Stimulated activated CD8-positive, alpha-beta memory T cell treated with anti-CD3 and anti-CD28 coated beads, Interleukin-15, amount 100 ng/mL, for 48 hours (primary cell): ENCODE results near the gene CD163L1.

Experiments used
- DNase-seq, 2 donors: peaks; one replicate each; pipeline ENCODE4 v3.0.0-alpha.2; 2020; ENCODE audit warnings: low read depth in 2 of 2

The CD163L1 gene

DNA sequence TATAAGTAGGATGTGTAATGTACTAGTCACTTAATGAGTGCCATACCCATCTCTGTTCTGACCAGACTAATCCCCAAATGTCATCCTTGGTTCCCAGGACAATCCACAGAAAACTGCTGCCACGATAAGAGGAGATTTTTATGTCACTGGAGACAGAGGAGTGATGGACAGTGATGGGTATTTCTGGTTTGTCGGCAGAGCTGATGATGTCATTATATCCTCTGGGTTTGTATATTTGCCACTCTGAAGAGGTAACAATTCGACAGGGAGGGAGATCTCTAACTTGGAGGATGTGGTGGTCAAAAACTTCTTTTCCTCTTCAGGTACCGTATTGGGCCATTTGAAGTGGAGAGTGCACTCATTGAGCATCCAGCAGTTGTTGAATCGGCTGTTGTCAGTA lies 119.8 kb downstream of the CD163L1 start:
- no peak for DNase-seq

- DNase-seq, result no peak
Observed at GRCh38 chr12:7322599-7322998, 121.4 kb downstream of the CD163L1 start.

DNA sequence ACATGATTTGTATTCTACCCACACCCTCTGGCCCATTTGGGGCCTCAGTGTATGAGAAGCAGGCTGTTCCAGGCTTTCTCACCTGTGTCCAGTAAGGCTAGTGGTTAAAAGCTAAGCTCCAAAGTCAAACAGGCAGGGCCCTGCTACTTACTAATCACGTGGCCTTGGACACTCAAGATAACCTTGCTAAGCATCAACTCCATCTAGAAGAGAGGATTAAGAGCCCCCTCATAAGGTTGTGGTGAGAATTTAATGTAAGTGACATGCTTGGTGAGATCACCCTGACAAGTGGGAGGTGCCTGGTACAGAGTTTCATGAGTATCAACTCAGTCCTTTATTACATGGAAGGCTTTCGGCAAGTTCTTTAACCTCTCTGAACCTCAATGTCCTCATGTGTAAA lies 122.3 kb downstream of the CD163L1 start:
- DNase-seq, result no peak

GRCh38 chr12:7319930-7320329 lies 124.0 kb downstream of the CD163L1 start:
- no peak for DNase-seq

DNA sequence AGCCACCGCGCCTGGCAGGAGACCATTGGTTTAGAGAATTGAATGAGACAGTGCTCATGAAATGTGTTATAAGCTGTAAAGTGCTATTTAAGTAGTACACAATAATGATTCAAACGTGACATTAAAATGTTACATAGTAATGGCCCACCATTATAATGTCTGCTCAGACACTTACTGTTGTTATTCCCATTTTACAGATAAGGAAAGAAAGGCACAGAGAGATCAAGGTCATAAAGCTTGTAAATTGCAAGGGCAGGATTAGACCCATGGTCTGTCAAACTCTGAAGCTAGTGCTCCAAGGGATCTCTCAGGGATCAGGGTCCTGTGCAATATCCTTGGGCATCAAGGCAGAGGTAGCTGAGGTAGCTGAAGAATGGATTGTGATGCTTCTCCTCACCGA lies 133.9 kb downstream of the CD163L1 start:
- no peak for DNase-seq
